RCC 7860 (cell line): Measurements from ENCODE around the gene BCKDHA.
"Not testable (repeated sequence)": the region's sequence is repeated elsewhere in the genome, so short reads cannot be mapped to it uniquely, and the experiment has no call there.

ENCODE experiments used
- DNase-seq: peaks from one replicate; pipeline ENCODE4 v3.0.0-alpha.2; 2015; ENCODE audit warnings: low spot score
- FAIRE-seq: peaks from 2 replicates; lab custom pipeline; 2012; peaks lifted over from hg19 to GRCh38; lab: Jason Lieb, UNC

BCKDHA gene

GRCh38 chr19:41364524-41365391 is 32.9 kb upstream of the BCKDHA start:
- DNase-seq = no peak
- FAIRE-seq = no peak

- FAIRE-seq (no peak), DNase-seq (no peak)
Observed at GRCh38 chr19:41366089-41366488, 31.5 kb upstream of the BCKDHA start.

- FAIRE-seq = peak; percentile 97
- peak; percentile 95 for DNase-seq
Observed at GRCh38 chr19:41367848-41368301, 29.7 kb upstream of the BCKDHA start.

DNA sequence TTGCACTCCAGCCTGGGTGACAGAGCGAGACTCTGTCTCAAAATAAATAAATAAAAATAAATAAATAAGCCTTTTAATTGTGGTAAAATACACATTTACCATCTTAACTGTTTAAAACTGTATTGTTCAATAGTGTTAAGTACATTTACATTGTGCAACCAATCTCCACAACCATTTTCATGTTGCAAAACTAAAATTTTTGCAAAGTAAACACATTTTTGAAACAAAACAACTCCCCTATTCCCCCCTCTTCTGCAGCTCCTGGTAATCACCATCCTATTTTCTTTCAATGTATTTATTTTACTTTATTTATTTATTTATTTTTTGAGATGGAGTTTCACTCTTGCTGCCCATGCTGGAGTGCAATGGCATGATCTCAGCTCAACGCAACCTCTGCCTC is 27.8 kb upstream of the BCKDHA start:
- DNase-seq (no peak), FAIRE-seq (no peak)

- DNase-seq, FAIRE-seq: not testable (repeated sequence)
Observed at GRCh38 chr19:41371119-41371518, 26.5 kb upstream of the BCKDHA start.

DNA sequence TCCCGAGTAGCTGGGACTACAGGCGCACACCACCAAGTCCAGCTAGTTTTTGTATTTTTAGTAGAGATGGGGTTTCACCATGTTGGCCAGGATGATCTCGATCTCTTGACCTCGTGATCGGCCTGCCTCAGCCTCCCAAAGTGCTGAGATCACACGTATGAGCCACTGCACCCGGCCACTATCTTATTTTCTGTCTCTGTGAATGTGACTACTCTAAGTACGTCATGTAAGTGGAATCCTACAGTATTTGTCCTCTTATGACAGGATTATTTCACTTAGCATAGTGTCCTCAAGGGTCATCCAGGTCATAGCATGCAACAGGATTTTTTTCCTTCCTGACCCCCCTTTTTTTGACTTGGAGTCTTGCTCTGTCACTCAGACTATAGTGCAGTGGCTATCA is 26.1 kb upstream of the BCKDHA start:
- no peak for FAIRE-seq
- no peak for DNase-seq

DNA sequence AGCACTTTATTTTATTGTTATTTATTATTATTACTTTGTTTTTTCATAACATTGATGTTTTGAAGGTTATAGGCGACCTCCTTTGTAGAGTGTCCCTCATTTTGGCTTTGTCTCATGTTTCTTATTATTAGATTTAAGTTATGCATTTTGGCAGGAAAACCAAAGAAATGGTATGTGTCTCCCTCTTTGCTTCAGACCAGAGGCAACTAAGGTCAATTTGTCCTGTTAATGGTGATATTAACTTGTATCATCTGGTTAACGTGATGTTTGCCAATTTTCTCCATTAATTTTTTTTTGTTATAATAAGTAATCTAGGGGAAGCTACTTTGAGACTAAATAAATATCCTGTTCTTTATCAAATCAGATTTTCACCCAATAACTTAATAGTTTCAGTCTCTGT is 25.1 kb upstream of the BCKDHA start:
- no peak for FAIRE-seq

GRCh38 chr19:41373993-41374392 is 23.6 kb upstream of the BCKDHA start:
- no peak for DNase-seq
- FAIRE-seq = no peak

More for the DNA sequence above, 25.1 kb upstream of the BCKDHA start:
- DNase-seq = no peak

DNA sequence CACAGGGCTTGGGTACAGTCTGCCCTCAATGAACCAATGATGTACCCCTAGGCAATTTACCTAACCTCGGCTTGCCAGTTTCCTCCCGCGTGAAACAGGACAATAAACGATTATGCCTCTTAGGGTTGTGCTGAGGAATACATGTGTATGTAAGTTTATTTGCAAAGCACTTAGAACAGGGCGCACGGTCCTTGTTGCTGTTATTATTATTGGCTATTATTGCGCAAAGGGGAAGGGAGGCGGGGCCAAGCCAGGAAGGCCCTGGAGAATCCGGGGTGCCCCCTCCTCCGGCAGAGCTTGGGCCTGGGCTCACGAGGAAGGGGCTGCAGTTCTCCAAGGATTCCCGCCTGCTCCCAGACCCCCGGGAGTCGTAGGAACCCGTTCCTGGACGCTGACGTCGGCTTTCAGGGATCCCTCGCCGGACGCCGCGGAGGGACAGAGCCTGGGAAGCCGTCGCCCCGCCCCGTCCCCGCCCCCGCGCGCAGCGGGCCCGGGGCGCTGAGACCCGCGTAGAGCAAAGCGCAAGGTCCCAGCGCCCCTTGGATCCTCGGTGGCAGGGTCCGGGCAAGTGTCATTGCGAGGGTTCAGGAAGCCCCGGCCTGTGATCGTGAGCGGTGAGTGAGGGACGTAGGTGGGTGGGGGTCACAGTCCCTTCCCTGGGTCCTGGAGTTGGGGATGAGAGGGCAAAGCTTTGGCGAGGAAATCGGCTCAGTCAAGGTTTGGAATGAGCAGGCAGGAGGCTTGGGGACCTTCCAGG is 21.2 kb upstream of the BCKDHA start, which contains the start of gene TMEM91:
Gene TMEM91, plus strand, starts transcription at position 293 of the 757 bp plus-strand sequence. CDS start 1,777 bp downstream, outside the sequence.
- FAIRE-seq (no peak), DNase-seq (no peak)

DNA sequence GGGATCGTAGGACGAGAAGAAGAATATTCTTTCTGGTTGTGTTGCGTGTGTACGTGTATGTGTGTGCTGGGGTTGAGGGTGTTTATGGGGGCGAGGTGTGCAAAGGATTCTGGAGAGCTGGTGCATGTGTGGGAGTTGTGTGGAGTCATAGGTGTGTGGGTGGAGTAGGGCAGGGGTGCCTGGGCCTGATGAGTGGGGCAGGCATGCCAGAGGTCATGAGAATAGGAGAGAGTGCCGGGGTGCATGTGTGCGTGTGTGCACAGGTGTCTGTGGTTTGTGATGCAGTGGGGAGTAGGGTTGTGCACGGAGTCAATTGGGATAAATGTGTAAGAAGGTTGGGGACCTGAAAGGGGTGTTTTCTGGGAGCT is 20.6 kb upstream of the BCKDHA start:
- no peak for FAIRE-seq
- no peak for DNase-seq

DNA sequence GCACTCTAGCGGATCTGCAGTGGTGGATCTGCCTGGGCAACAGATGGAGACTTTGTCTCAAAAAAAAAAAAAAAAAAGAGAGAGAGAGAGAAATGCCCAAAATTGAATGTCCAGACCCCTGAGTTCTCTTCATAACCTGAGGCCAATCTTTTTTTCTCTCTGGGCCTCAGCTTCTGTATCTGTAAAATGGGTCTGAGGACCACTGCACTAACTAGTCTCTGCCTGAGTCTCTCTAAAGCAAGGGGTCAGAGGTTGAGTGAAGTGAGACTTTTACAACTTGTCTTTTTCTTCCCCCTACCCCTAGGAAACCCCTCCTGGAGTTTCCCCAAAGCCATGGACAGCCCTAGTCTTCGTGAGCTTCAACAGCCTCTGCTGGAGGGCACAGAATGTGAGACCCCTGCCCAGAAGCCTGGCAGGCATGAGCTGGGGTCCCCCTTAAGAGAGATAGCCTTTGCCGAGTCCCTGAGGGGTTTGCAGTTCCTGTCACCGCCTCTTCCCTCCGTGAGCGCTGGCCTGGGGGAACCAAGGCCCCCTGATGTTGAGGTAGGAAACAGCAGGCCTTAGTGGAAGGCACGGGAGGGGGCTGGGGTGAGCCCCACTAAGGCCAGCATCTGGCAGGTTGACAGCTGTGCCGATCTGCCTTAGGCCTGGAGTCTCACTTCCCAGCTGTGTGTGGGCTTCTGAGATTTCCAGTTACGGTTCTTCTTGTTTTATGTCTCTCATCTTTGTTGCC is 19.5 kb upstream of the BCKDHA start:
- DNase-seq (no peak), FAIRE-seq (no peak)

DNA sequence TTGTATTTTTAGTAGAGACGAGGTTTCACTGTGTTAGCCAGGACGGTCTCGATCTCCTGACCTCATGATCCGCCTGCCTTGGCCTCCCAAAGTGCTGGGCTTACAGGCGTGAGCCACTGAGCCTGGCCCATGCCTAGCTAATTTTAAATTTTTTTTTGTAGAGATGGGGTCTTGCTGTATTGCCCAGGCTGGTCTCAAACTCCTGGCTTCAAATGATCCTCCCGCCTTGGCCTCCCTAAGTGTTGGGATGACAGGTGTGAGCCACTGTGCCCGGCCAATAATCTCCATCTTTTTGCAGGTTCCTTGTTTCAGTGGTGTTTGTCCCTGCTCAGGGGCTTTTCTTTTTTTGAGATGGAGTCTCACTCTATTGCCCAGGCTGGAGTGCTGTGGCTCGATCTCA is 16.1 kb upstream of the BCKDHA start:
- not testable (repeated sequence) for FAIRE-seq, DNase-seq

GRCh38 chr19:41384351-41384750 is 13.3 kb upstream of the BCKDHA start:
- peak; percentile 34 for FAIRE-seq
- peak; percentile 23 for DNase-seq

- no peak for DNase-seq
- no peak for FAIRE-seq
Observed at GRCh38 chr19:41386442-41386841, 11.2 kb upstream of the BCKDHA start.

GRCh38 chr19:41391618-41392017 is 6.0 kb upstream of the BCKDHA start:
- DNase-seq = no peak
- no peak for FAIRE-seq

DNA sequence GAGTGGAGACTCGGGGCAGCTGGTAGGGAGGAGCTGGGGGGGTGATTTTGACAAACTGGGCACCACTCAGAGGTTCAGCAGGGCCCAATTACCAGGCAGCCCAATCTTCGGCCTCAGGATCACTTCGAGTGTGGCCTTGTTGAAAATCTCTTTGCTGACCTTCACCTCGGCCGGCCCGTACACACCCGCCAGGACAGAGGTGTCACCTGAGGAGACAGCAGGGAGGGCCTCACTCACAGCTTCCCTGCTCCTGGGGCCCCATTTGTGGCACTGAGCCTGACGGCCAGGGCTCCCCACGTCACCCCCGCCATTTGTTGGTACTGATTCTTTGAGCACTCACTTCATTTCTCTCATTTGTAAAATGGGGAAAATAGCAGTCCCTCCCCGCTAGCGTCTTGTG is 4.8 kb upstream of the BCKDHA start:
- FAIRE-seq (no peak), DNase-seq (no peak)

- FAIRE-seq (no peak), DNase-seq (no peak)
Observed at GRCh38 chr19:41395355-41395754, 2.3 kb upstream of the BCKDHA start.

DNA sequence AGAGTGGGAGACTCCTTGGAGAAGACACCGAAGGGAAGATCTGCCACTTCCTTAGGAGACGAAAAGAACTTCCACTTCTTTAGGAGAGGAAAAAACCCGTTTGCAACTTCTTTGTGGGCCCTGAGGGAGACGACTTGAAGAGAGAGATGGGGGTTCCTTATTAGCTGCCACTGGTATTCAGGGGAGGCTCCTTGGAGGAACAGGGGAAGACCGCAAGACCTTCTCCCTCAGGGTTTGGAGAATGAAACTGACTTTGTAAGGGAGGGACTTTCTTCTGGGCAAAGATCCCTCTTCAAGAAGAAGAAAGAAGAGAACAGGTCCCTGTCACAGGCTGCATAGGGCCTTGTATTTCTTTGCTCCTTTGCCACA is 416 bp downstream of the BCKDHA start:
- DNase-seq (no peak), FAIRE-seq (no peak)

GRCh38 chr19:41398598-41398997 is 980 bp downstream of the BCKDHA start:
- no peak for DNase-seq
- FAIRE-seq = no peak

GRCh38 chr19:41399091-41399490 is 1.5 kb downstream of the BCKDHA start:
- no peak for DNase-seq
- no peak for FAIRE-seq

DNA sequence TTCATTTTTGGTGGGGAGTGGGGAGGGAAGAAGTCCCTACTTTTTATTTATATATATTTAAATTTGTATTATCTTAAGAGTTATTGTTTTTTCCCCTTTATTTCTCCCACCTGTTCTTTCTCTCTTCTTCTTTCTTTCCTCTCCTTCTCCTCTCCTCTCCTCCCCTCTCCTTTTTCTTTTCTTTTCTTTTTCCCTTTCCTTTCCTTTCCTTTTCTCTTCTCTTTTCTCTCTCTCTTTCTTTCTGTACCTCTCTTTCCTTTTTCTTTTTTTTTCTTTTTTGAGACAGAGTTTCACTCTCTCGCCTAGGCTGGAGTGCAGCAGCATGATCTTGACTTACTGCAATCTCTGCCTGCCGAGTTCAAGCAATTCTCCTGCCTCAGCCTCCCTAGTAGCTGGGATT is 1.9 kb downstream of the BCKDHA start:
- FAIRE-seq = no peak
- no peak for DNase-seq
